Astrocyte (in vitro differentiated cells and primary cell): ENCODE results near the gene GPR153.

Experiments used
- EZH2 ChIP-seq: IDR thresholded peaks from 2 replicates; pipeline ENCODE4 v1.6.1; 2012; ENCODE audit warnings: mild to moderate bottlenecking, low read length, inconsistent platforms; ENCODE audit not compliant: insufficient read depth
- TF ChIP-seq, protein P1 (sequence below): IDR thresholded peaks from 2 replicates; pipeline ENCODE4 v1.5.1; 2011; ENCODE audit warnings: low read depth, mild to moderate bottlenecking, inconsistent platforms, low read length, moderate library complexity; ENCODE audit not compliant: insufficient read depth

GRCh38 chr1:6263716-6264115 lies 2.8 kb upstream of the GPR153 start:
- TF ChIP-seq, protein P1, sequence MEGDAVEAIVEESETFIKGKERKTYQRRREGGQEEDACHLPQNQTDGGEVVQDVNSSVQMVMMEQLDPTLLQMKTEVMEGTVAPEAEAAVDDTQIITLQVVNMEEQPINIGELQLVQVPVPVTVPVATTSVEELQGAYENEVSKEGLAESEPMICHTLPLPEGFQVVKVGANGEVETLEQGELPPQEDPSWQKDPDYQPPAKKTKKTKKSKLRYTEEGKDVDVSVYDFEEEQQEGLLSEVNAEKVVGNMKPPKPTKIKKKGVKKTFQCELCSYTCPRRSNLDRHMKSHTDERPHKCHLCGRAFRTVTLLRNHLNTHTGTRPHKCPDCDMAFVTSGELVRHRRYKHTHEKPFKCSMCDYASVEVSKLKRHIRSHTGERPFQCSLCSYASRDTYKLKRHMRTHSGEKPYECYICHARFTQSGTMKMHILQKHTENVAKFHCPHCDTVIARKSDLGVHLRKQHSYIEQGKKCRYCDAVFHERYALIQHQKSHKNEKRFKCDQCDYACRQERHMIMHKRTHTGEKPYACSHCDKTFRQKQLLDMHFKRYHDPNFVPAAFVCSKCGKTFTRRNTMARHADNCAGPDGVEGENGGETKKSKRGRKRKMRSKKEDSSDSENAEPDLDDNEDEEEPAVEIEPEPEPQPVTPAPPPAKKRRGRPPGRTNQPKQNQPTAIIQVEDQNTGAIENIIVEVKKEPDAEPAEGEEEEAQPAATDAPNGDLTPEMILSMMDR = no peak
- TF ChIP-seq EZH2 = no peak
